ENCODE measurements around the gene TPCN2. TPM values are rescaled to one million over a fixed set of nuclear protein-coding genes. Genes with fewer than 3 reads are reported as not detected.
"Not testable (repeated sequence)": the region's sequence is repeated elsewhere in the genome, so short reads cannot be mapped to it uniquely, and the experiment has no call there.

TPCN2 gene
- total and polyA plus RNA-seq, 11 donors, result 4.1 to 17.6 (median 7.5) TPM

DNA sequence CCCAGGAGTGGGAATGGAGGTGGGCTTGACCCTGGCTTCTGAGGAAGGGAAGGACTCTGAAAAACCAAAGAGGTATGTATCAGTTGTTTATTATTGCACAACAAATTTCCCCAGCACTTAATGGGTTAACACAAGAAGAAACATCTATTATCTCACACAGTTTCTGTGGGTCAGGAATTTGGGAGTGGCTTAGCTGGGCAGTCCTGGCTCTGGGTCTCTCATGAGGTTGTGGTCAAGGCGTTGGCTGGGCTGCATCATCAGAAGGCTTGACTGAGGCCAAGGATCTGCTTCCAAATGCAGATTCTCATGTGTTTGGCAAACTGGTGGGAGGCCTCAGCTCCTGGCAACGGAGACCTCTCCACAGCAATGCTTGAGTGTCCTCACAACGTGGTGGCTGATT is 89.5 kb downstream of the TPCN2 start:
- TF ChIP-seq CTCF (IDR thresholded peaks at IDR 0.05) (no peak), POLR2A (IDR thresholded peaks at IDR 0.05) (no peak)
- WGBS, 4 donors, result 63 to 75% (median 68%) methylated on average over 3 of the region's 3 CpGs
- intact Hi-C loops (cut with DNase I), result loop anchor here in 5 of 10 donors (10.0 kb wide), 6 partner anchors 67 to 357 kb away; partner anchors contain the start of gene MYEOV (in 2 of the 5)
- ATAC-seq (no peak), DNase-seq (no peak)
- no peaks in the 10 kb centered on the region for H3K4me1 ChIP-seq
- no peak overlapping the region for H3K27ac ChIP-seq
- H3K27me3 ChIP-seq, result no peaks in the 10 kb centered on the region
- H3K36me3 ChIP-seq, result no peaks in the 10 kb centered on the region
- H3K4me3 ChIP-seq, result no peak overlapping the region
- H3K9me3 ChIP-seq, result peaks cover 0 to 5% (median under 1%) of the 10 kb centered on the region in 12 donors

DNA sequence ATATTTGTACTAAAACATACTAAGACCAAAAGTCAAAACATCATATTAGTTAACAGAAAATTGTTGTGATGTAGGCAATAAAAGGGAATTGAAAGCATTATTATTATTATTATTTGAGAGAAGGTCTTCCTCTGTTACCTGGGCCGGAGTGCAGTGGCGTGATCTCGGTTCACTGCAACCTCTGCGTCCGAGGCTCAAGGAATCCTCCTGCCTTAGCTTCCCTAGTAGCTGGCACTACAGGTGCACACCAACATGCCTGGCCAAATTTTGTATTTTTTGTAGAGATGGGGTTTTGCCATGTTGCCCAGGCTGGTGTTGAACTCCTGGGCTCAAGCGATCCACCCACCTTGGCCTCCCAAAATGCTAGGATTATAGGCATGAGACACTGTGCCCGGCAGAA is 91.4 kb downstream of the TPCN2 start:
- WGBS, 4 donors, result 90 to 98% (median 96%) methylated on average over 7 of the region's 7 CpGs
- H3K27me3 ChIP-seq; H3K36me3 ChIP-seq; H3K9me3 ChIP-seq; H3K4me3 ChIP-seq; intact Hi-C loops (cut with DNase I); H3K4me1 ChIP-seq; ATAC-seq; H3K27ac ChIP-seq; DNase-seq: not testable (repeated sequence)

DNA sequence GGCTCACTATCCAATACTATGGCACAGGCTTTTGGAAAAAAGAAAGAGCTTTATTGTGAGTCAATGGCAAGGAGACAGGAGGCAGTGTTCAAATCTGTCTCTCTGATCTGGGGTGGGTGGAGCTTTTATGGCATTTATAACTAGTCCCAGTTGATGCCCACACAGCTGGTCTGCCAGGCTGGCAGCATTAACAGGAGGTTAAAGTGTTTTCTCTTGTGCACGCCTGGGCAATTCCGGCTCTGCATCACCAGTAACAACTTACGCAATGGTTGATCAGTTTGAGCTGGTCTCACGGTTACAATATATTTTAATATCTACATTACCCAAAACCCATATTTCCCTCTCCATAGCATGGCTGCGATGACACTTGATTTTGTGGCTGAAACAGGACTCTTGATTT is 91.9 kb downstream of the TPCN2 start:
- Histone ChIP-seq H3K36me3 (no peaks in the 10 kb centered on the region), H3K4me1 (no peaks in the 10 kb centered on the region), H3K9me3 (peaks cover 0 to 6% (median under 1%) of the 10 kb centered on the region in 12 donors), H3K4me3 (no peak overlapping the region), H3K27me3 (no peaks in the 10 kb centered on the region), H3K27ac (no peak overlapping the region)
- WGBS, 4 donors, result 94 to 98% (median 96%) methylated on average over 5 of the region's 5 CpGs
- no peak for TF ChIP-seq POLR2A (IDR thresholded peaks at IDR 0.05)
- TF ChIP-seq CTCF (IDR thresholded peaks at IDR 0.05), result no peak
- ATAC-seq (no peak), DNase-seq (no peak)
- intact Hi-C loops (cut with DNase I), result no loop called here

DNA sequence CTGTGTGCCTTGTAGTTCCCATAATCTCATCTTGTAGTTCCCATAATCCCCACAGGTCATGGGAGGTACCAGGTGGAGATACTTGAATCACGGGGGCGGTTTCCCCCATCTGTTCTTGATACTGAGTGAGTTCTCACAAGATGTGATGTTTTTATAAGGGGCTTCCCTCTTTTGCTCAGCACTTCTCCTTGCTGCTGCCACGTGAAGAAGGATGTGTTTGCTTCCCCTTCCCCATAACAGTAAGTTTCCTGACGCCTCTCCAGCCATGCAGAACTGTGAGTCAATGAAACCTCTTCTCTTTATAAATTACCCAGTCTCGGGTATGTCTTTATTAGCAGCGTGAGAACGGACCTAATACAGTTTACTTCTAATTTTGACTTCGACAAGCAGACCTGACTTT is 93.0 kb downstream of the TPCN2 start:
- 73 to 91% (median 81%) methylated on average over 8 of the region's 8 CpGs for WGBS, 4 donors
- Histone ChIP-seq H3K4me1 (no peaks in the 10 kb centered on the region), H3K27me3 (no peaks in the 10 kb centered on the region), H3K36me3 (no peaks in the 10 kb centered on the region), H3K27ac (no peak overlapping the region), H3K4me3 (no peak overlapping the region), H3K9me3 (peaks cover 0 to 17% (median 8%) of the 10 kb centered on the region in 12 donors)
- no peak for TF ChIP-seq POLR2A (IDR thresholded peaks at IDR 0.05)
- TF ChIP-seq CTCF (IDR thresholded peaks at IDR 0.05), result no peak
- no peak for ATAC-seq
- no peak for DNase-seq
- intact Hi-C loops (cut with DNase I), result no loop called here

DNA sequence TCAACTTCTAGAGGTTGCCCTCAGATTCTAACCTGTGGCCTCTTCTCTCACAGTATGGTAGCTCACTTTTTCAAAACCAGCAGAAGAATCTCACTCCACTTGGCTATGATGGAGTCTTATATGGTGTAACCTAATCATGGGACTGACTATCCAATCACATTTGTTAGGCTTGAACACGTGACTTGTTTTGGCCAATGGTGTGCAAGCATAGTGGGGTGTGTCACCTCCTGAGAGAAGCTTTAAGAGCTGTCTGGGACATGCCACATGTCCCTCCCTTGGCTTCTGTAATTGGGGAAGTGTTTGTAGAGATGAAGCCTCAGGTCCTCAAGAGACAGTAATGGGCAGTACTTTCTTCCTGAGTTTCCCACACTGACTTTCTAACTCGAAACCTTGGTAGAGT is 94.2 kb downstream of the TPCN2 start:
- no peak for ATAC-seq
- intact Hi-C loops (cut with DNase I), result no loop called here
- 93 to 100% (median 97%) methylated on average over 2 of the region's 2 CpGs for WGBS, 4 donors
- Histone ChIP-seq H3K4me1 (no peaks in the 10 kb centered on the region), H3K9me3 (peaks cover 0 to 28% (median 12%) of the 10 kb centered on the region in 12 donors), H3K27ac (no peak overlapping the region), H3K36me3 (no peaks in the 10 kb centered on the region), H3K27me3 (no peaks in the 10 kb centered on the region), H3K4me3 (no peak overlapping the region)
- DNase-seq, result no peak
- TF ChIP-seq CTCF (IDR thresholded peaks at IDR 0.05), result no peak
- TF ChIP-seq POLR2A (IDR thresholded peaks at IDR 0.05), result no peak

Data from heart left ventricle (tissue), 16 donors.